BE2C (cell line): ENCODE results near the gene DIS3L.

Source experiments
- DNase-seq: peaks from one replicate; pipeline ENCODE4 v3.0.0-alpha.2; 2020
- H3K27me3 ChIP-seq: fragments of 250-450 bp; sonication (Bioruptor Pico); 2 replicates; pipeline ENCODE4 v1.5.1; 2020; ENCODE audit warnings: mild to moderate bottlenecking
- H3K36me3 ChIP-seq: fragments of 250-450 bp; sonication (Bioruptor Pico); 2 replicates; pipeline ENCODE4 v1.5.1; 2020; ENCODE audit warnings: mild to moderate bottlenecking
- H3K4me1 ChIP-seq: fragments of 250-450 bp; sonication (Bioruptor Pico); 2 replicates; pipeline ENCODE4 v1.5.1; 2020
- H3K4me3 ChIP-seq: 2 replicates; pipeline ENCODE4 v1.5.1; 2011; ENCODE audit warnings: low read depth, low read length
- H3K9me3 ChIP-seq: fragments of 250-450 bp; sonication (Bioruptor Pico); 2 replicates; pipeline ENCODE4 v1.5.1; 2020
- TF ChIP-seq, protein P1 (sequence below): IDR thresholded peaks from 2 replicates; pipeline ENCODE4 v1.5.1; 2012; ENCODE audit warnings: mild to moderate bottlenecking, low read depth, low read length

The DIS3L gene

DNA sequence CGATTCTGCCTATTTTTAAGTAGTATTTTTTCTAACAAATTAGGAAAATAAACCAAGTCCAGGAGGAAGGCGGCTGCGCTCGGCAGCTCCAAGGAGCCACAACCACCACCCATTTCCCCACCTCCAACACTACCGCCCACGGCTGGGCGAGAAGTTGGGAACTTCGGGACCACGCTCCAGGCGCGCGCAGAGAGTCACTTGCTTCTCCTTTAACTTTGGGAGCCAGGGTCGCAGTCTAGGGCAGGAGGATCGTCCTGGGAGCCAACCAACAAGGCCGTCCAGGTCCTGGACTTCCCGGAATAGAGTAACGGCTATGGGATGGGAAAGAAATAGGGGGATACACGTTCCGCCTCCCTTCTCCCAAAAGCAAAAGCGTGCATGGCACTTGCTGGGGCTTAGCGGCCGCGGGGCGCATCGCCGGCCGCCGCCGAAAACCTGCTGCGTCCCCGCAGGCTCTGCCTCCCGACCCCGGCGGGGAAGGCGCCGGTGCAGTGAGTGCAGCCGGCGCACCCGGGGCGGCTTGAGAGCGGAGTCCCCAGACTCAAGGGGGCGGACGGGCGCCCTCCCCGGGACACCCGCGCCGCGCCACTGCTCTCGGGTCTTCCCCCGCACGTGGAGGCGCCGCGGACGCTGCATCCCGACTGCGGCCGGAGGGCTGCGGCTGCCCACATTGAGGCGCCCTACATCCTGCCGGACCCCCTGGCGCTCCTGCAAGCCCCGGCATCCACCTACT, 40.5 kb upstream of the DIS3L start:
- peak; percentile 53 for DNase-seq
- TF ChIP-seq, protein P1, sequence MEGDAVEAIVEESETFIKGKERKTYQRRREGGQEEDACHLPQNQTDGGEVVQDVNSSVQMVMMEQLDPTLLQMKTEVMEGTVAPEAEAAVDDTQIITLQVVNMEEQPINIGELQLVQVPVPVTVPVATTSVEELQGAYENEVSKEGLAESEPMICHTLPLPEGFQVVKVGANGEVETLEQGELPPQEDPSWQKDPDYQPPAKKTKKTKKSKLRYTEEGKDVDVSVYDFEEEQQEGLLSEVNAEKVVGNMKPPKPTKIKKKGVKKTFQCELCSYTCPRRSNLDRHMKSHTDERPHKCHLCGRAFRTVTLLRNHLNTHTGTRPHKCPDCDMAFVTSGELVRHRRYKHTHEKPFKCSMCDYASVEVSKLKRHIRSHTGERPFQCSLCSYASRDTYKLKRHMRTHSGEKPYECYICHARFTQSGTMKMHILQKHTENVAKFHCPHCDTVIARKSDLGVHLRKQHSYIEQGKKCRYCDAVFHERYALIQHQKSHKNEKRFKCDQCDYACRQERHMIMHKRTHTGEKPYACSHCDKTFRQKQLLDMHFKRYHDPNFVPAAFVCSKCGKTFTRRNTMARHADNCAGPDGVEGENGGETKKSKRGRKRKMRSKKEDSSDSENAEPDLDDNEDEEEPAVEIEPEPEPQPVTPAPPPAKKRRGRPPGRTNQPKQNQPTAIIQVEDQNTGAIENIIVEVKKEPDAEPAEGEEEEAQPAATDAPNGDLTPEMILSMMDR, result no peak
- no peaks in the 10 kb centered on the region for H3K9me3 ChIP-seq

DNA sequence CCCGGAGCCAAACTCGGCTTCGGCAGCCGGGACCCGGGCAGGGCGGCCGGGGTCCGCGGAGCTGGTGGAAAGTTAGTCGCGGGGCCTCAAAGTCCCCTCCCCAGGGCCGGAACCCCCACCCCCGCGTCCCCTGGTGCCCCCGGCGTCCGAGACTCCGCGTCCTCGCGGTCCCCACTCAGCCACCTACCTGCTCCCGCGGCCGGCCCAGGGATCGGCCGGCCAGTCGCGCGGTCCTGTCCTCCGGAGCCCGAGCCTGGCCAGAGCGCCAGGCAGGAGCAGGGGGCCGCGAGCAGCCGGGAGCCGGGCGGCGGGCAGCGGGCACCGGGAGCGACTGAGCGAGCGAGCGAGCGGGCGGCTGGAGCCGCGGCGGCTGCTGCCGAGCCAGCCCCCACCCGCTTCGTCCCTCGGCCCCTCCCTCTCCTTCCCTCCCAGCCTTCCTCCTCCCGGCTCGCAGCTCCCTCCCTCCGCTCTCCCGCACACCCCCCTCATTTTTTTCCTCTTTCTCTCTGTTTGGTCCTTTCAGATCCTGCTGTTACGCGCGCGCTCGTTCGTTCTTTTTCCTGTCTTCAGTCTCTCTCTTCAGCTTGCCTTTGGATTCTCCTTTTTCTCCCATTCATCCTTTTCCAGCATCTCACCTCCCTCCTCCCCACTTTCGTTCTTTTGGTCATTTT, 39.8 kb upstream of the DIS3L start, which contains the start of gene MEGF11:
MEGF11 (minus strand) TSS at position 333 of the 671 bp plus-strand sequence. CDS start 125,347 bp downstream, outside the sequence.
- Histone ChIP-seq H3K36me3 (no peaks in the 10 kb centered on the region), H3K4me3 (peak within 1 kb of the TSS; percentile 73), H3K4me1 (no peaks in the 10 kb centered on the region), H3K27me3 (peaks cover 22% of the 10 kb centered on the region; the same call in 1 of the 2 replicates), H3K9me3 (no peaks in the 10 kb centered on the region)
- peak; percentile 55 for DNase-seq
- TF ChIP-seq, protein P1, result no peak

More for the DNA sequence above, 40.5 kb upstream of the DIS3L start:
- no peaks in the 10 kb centered on the region for H3K36me3 ChIP-seq
- no peaks in the 10 kb centered on the region for H3K4me1 ChIP-seq
- H3K27me3 ChIP-seq, result peaks cover 22% of the 10 kb centered on the region; the same call in 1 of the 2 replicates
- peak overlapping the region; percentile 73 for H3K4me3 ChIP-seq

- Histone ChIP-seq H3K36me3 (no peaks in the 10 kb centered on the region), H3K4me1 (no peaks in the 10 kb centered on the region), H3K9me3 (no peaks in the 10 kb centered on the region), H3K27me3 (peaks cover 22% of the 10 kb centered on the region; the same call in 1 of the 2 replicates), H3K4me3 (peak overlapping the region; percentile 73)
- TF ChIP-seq, protein P1, result no peak
- no peak for DNase-seq
Observed at GRCh38 chr15:66254089-66254950, 39.0 kb upstream of the DIS3L start.

DNA sequence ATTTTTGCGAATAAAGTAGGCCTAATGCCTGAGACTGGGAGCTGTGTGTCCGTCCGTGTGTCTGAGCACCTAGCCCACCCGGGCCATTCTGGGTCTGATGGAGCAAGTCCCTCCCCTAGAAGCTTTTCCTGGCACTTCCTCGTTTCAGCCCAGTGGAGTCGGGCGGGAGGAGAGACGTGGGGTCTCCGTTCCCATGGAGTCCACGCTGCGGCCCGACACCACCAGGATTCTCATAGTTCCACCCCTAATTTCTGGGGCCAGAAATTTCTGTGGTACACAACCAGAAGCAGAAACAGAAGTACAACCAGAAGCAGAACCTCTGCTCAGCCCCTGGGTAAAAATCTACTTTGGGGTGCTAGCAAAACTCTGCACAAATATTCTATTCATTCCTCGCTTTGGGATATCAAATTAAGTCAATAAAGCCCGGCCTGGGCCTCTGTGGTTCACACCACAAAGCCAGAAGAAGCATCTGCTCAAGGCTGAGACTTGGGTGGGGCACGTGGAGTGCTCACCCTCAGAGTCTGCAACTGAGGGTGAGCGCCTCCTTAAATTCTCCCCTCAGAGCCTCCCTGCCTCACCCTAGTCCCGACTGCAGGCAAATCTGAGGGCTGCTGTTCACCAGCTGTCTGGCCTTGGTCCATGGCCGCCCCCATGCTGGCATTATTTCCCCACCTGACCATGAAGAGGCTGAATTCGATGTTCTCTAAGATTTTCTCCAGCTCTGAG, 38.3 kb upstream of the DIS3L start:
- no peak overlapping the region for H3K4me3 ChIP-seq
- TF ChIP-seq, protein P1, result no peak
- DNase-seq, result no peak
- peaks cover 22% of the 10 kb centered on the region; the same call in 1 of the 2 replicates for H3K27me3 ChIP-seq
- H3K4me1 ChIP-seq, result no peaks in the 10 kb centered on the region
- H3K9me3 ChIP-seq, result no peaks in the 10 kb centered on the region
- H3K36me3 ChIP-seq, result no peaks in the 10 kb centered on the region

- Histone ChIP-seq H3K4me3 (no peak overlapping the region), H3K4me1 (no peaks in the 10 kb centered on the region), H3K9me3 (no peaks in the 10 kb centered on the region), H3K27me3 (peaks cover 16% of the 10 kb centered on the region; the same call in 1 of the 2 replicates), H3K36me3 (no peaks in the 10 kb centered on the region)
- DNase-seq, result no peak
- TF ChIP-seq, protein P1, result no peak
Observed at GRCh38 chr15:66256692-66257091, 36.7 kb upstream of the DIS3L start.
